Neural progenitor cell (in vitro differentiated cells): ENCODE data around the gene CFAP299. TPM values are rescaled to one million over a fixed set of nuclear protein-coding genes. Genes with fewer than 3 reads are reported as not detected.

Experiments used
- DNase-seq: peaks from one replicate; pipeline ENCODE4 v3.0.0-alpha.2; 2016; ENCODE audit warnings: low spot score
- H2AFZ ChIP-seq: fragments of 200-600 bp; sonication (generic); replicated peaks from 2 replicates; pipeline ENCODE4 v1.6.1; 2016; ENCODE audit warnings: antibody characterized with exemption
- H3F3A ChIP-seq: fragments of 200-600 bp; sonication (generic); 2 replicates; pipeline ENCODE4 v1.6.1; 2016; ENCODE audit warnings: antibody characterized with exemption, low read depth
- H3K27ac ChIP-seq: fragments of 200-600 bp; sonication (generic); 2 replicates; pipeline ENCODE4 v1.5.1; 2016; ENCODE audit warnings: mild to moderate bottlenecking
- H3K27me3 ChIP-seq: fragments of 200-600 bp; sonication (generic); 2 replicates; pipeline ENCODE4 v1.6.1; 2016; ENCODE audit warnings: mild to moderate bottlenecking, moderate library complexity
- H3K36me3 ChIP-seq: fragments of 200-600 bp; sonication (generic); 2 replicates; pipeline ENCODE4 v1.5.1; 2016
- H3K4me1 ChIP-seq: fragments of 200-600 bp; sonication (generic); 2 replicates; pipeline ENCODE4 v1.6.1; 2016; ENCODE audit warnings: mixed run types
- H3K4me2 ChIP-seq: fragments of 200-600 bp; sonication (generic); 2 replicates; pipeline ENCODE4 v1.6.1; 2016
- H3K4me3 ChIP-seq: fragments of 200-600 bp; sonication (generic); 2 replicates; pipeline ENCODE4 v1.5.1; 2016
- H3K79me2 ChIP-seq: fragments of 200-600 bp; sonication (generic); 2 replicates; pipeline ENCODE4 v1.6.1; 2016; ENCODE audit warnings: low read depth
- H3K9ac ChIP-seq: fragments of 200-600 bp; sonication (generic); 2 replicates; pipeline ENCODE4 v1.6.1; 2016
- H3K9me3 ChIP-seq: fragments of 200-600 bp; sonication (generic); 2 replicates; pipeline ENCODE4 v1.5.1; 2016; ENCODE audit warnings: low read depth
- H4K20me1 ChIP-seq: fragments of 200-600 bp; sonication (generic); 2 replicates; pipeline ENCODE4 v1.6.1; 2016; ENCODE audit warnings: low read depth
- H3K27ac Mint-ChIP-seq: 3 replicates; pipeline ENCODE4 v1.8.0; 2021; ENCODE audit warnings: mixed read lengths
- H3K27me3 Mint-ChIP-seq: 2 replicates; pipeline ENCODE4 v1.8.0; 2022; ENCODE audit warnings: low read depth, mild to moderate bottlenecking, inconsistent platforms, moderate library complexity, mixed read lengths; ENCODE audit not compliant: insufficient read depth
- H3K36me3 Mint-ChIP-seq: 3 replicates; pipeline ENCODE4 v1.8.0; 2021; ENCODE audit warnings: mixed read lengths
- H3K4me1 Mint-ChIP-seq: 3 replicates; pipeline ENCODE4 v1.8.0; 2021; ENCODE audit warnings: mixed read lengths
- H3K4me3 Mint-ChIP-seq: 3 replicates; pipeline ENCODE4 v1.8.0; 2021; ENCODE audit warnings: mild to moderate bottlenecking, moderate library complexity, mixed read lengths
- H3K9me3 Mint-ChIP-seq: 3 replicates; pipeline ENCODE4 v1.8.0; 2020; ENCODE audit warnings: mixed read lengths
- CTCF ChIP-seq: fragments of 200-600 bp; sonication (generic); IDR thresholded peaks from 2 replicates; pipeline ENCODE4 v1.5.1; 2017; ENCODE audit warnings: antibody characterized with exemption, mild to moderate bottlenecking
- EZH2 ChIP-seq: fragments of 200-600 bp; sonication (generic); IDR thresholded peaks from 2 replicates; pipeline ENCODE4 v1.6.1; 2017; ENCODE audit warnings: antibody characterized with exemption, mild to moderate bottlenecking, moderate library complexity
- EZH2phosphoT487 ChIP-seq: fragments of 200-600 bp; sonication (generic); IDR thresholded peaks from 2 replicates; pipeline ENCODE4 v1.6.1; 2017; ENCODE audit warnings: antibody characterized with exemption
- total RNA-seq: library from RNA; depleted of rRNA; stranded (reverse); fragments of >200 nt; gene quantifications from 2 replicates; pipeline ENCODE4 v1.2.3, GENCODE V29; 2015; ENCODE audit warnings: low replicate concordance

CFAP299 gene
- total RNA-seq, 1 donor from 2014 or later, result not detected

GRCh38 chr4:80302616-80303223 lies 32.8 kb upstream of the CFAP299 start:
- Histone ChIP-seq H3K36me3 (no peaks in the 10 kb centered on the region), H3F3A (no peaks in the 10 kb centered on the region), H4K20me1 (no peaks in the 10 kb centered on the region), H3K27me3 (no peaks in the 10 kb centered on the region), H3K4me3 (no peak overlapping the region), H3K79me2 (no peaks in the 10 kb centered on the region), H3K4me1 (peaks cover 5% of the 10 kb centered on the region), H3K9ac (no peak overlapping the region), H3K9me3 (no peaks in the 10 kb centered on the region), H2AFZ (no peak overlapping the region), H3K27ac (no peak overlapping the region), H3K4me2 (no peak overlapping the region)
- no peak overlapping the region for H3K4me3 Mint-ChIP-seq
- no peaks in the 10 kb centered on the region for H3K36me3 Mint-ChIP-seq
- DNase-seq, result no peak
- H3K27ac Mint-ChIP-seq, result no peak overlapping the region
- peaks cover 1% of the 10 kb centered on the region for H3K4me1 Mint-ChIP-seq
- TF ChIP-seq CTCF, result no peak
- TF ChIP-seq EZH2, result no peak
- no peak for TF ChIP-seq EZH2phosphoT487
- H3K9me3 Mint-ChIP-seq, result no peaks in the 10 kb centered on the region
- peaks cover 2% of the 10 kb centered on the region for H3K27me3 Mint-ChIP-seq

GRCh38 chr4:80305466-80305865 lies 30.1 kb upstream of the CFAP299 start:
- H2AFZ ChIP-seq, result no peak overlapping the region
- H3K36me3 Mint-ChIP-seq, result no peaks in the 10 kb centered on the region
- no peaks in the 10 kb centered on the region for H3K9me3 Mint-ChIP-seq
- no peak overlapping the region for H3K4me2 ChIP-seq
- no peaks in the 10 kb centered on the region for H4K20me1 ChIP-seq
- TF ChIP-seq CTCF (no peak), EZH2phosphoT487 (no peak), EZH2 (no peak)
- H3K4me1 Mint-ChIP-seq, result peaks cover 3% of the 10 kb centered on the region
- DNase-seq, result no peak
- H3K27ac Mint-ChIP-seq, result no peak overlapping the region
- H3K79me2 ChIP-seq, result no peaks in the 10 kb centered on the region
- H3K36me3 ChIP-seq, result no peaks in the 10 kb centered on the region
- H3K4me3 ChIP-seq, result no peak overlapping the region
- no peak overlapping the region for H3K9ac ChIP-seq
- peaks cover 13% of the 10 kb centered on the region for H3K4me1 ChIP-seq
- H3K27ac ChIP-seq, result no peak overlapping the region
- H3K4me3 Mint-ChIP-seq, result no peak overlapping the region
- H3F3A ChIP-seq, result no peaks in the 10 kb centered on the region
- no peaks in the 10 kb centered on the region for H3K9me3 ChIP-seq
- H3K27me3 Mint-ChIP-seq, result peaks cover 3% of the 10 kb centered on the region
- no peaks in the 10 kb centered on the region for H3K27me3 ChIP-seq

- Histone ChIP-seq H3K4me2 (no peak overlapping the region), H3K27ac (no peak overlapping the region), H3K79me2 (no peaks in the 10 kb centered on the region), H3K9ac (no peak overlapping the region), H4K20me1 (no peaks in the 10 kb centered on the region), H3F3A (no peaks in the 10 kb centered on the region), H3K9me3 (no peaks in the 10 kb centered on the region), H3K4me3 (no peak overlapping the region), H3K27me3 (no peaks in the 10 kb centered on the region), H2AFZ (no peak overlapping the region), H3K36me3 (no peaks in the 10 kb centered on the region), H3K4me1 (peaks cover 13% of the 10 kb centered on the region)
- Mint-ChIP-seq H3K27me3 (peaks cover 3% of the 10 kb centered on the region), H3K4me3 (no peak overlapping the region), H3K36me3 (no peaks in the 10 kb centered on the region), H3K4me1 (peaks cover 3% of the 10 kb centered on the region), H3K27ac (no peak overlapping the region), H3K9me3 (no peaks in the 10 kb centered on the region)
- no peak for DNase-seq
- TF ChIP-seq EZH2 (no peak), CTCF (no peak), EZH2phosphoT487 (no peak)
These were observed 29.3 kb upstream of the CFAP299 start for GRCh38 chr4:80306260-80306659.
